Neuronal stem cell (in vitro differentiated cells): ENCODE results near the gene MYO1E.

Experiments used
- DNase-seq: peaks from one replicate; pipeline ENCODE4 v3.0.0-alpha.2; 2013; ENCODE audit warnings: low spot score
- H2AFZ ChIP-seq: one replicate; pipeline ENCODE4 v1.6.1; 2013; ENCODE audit warnings: mild to moderate bottlenecking, low read length, inconsistent platforms
- H2AK5ac ChIP-seq: 2 replicates; pipeline ENCODE4 v1.6.1; 2013; ENCODE audit warnings: low read depth, mild to moderate bottlenecking, inconsistent platforms, low read length, moderate library complexity, mixed read lengths
- H2BK120ac ChIP-seq: 2 replicates; pipeline ENCODE4 v1.6.1; 2013; ENCODE audit warnings: low read depth, mild to moderate bottlenecking, inconsistent platforms, low read length, moderate library complexity, mixed read lengths
- H2BK12ac ChIP-seq: one replicate; pipeline ENCODE4 v1.6.1; 2013; ENCODE audit warnings: low read length, inconsistent platforms
- H2BK15ac ChIP-seq: 2 replicates; pipeline ENCODE4 v1.6.1; 2013; ENCODE audit warnings: mild to moderate bottlenecking, low read length, inconsistent platforms, mixed read lengths
- H2BK5ac ChIP-seq: one replicate; pipeline ENCODE4 v1.6.1; 2013; ENCODE audit warnings: inconsistent platforms, mild to moderate bottlenecking, low read length, moderate library complexity
- H3K14ac ChIP-seq: one replicate; pipeline ENCODE4 v1.6.1; 2013; ENCODE audit warnings: low read length, inconsistent platforms
- H3K18ac ChIP-seq: 2 replicates; pipeline ENCODE4 v1.6.1; 2013; ENCODE audit warnings: low read length, inconsistent platforms
- H3K23ac ChIP-seq: 2 replicates; pipeline ENCODE4 v1.6.1; 2013; ENCODE audit warnings: low read depth, mild to moderate bottlenecking, mixed read lengths, low read length, inconsistent platforms; ENCODE audit not compliant: poor library complexity
- H3K27ac ChIP-seq: replicated peaks from 3 replicates; pipeline ENCODE4 v1.5.1; 2013; ENCODE audit warnings: low read length, inconsistent platforms
- H3K27me3 ChIP-seq, 3 experiments: 2 replicates each; pipeline ENCODE4 v1.6.1; 2013; ENCODE audit warnings: low read length in 3 of 3, mild to moderate bottlenecking in 2 of 3, inconsistent platforms in 1 of 3, low read depth in 1 of 3, mixed read lengths in 1 of 3, moderate library complexity in 1 of 3; ENCODE audit not compliant: control insufficient read depth in 3 of 3, insufficient read depth in 3 of 3
- H3K36me3 ChIP-seq, 2 donors: replicated peaks in 1 of 2; 2 replicates each; pipeline ENCODE4 v1.6.1; 2013; ENCODE audit warnings: low read length in 2 of 2; ENCODE audit not compliant: control insufficient read depth in 2 of 2, insufficient read depth in 2 of 2
- H3K4ac ChIP-seq: 2 replicates; pipeline ENCODE4 v1.6.1; 2013; ENCODE audit warnings: inconsistent platforms, mild to moderate bottlenecking, low read length, moderate library complexity
- H3K4me1 ChIP-seq, 2 donors: 1 replicate in 1 of 2; 2 replicates in 1 of 2; pipeline ENCODE4 v1.6.1; 2013; ENCODE audit warnings: low read length in 2 of 2, low read depth in 1 of 2; ENCODE audit not compliant: control insufficient read depth in 2 of 2, insufficient read depth in 1 of 2
- H3K4me2 ChIP-seq: one replicate; pipeline ENCODE4 v1.6.1; 2013; ENCODE audit warnings: mild to moderate bottlenecking, low read length, inconsistent platforms; ENCODE audit not compliant: insufficient read depth, poor library complexity, severe bottlenecking
- H3K4me3 ChIP-seq, 2 donors: 2 replicates each; pipeline ENCODE4 v1.5.1; 2013; ENCODE audit warnings: low read length in 2 of 2, mild to moderate bottlenecking in 2 of 2, inconsistent platforms in 1 of 2, moderate library complexity in 1 of 2
- H3K79me1 ChIP-seq: one replicate; pipeline ENCODE4 v1.6.1; 2013; ENCODE audit warnings: low read depth, mild to moderate bottlenecking, inconsistent platforms, low read length, moderate library complexity
- H3K9ac ChIP-seq: one replicate; pipeline ENCODE4 v1.6.1; 2013; ENCODE audit warnings: mild to moderate bottlenecking, low read depth, low read length, inconsistent platforms; ENCODE audit not compliant: poor library complexity
- H3K9me3 ChIP-seq, 2 donors: replicated peaks in 1 of 2; 2 replicates each; pipeline versions ENCODE3 to v1.6.1; 2013; ENCODE audit warnings: low read length in 2 of 2, mild to moderate bottlenecking in 2 of 2, inconsistent platforms in 1 of 2, low read depth in 1 of 2, mixed read lengths in 1 of 2, moderate library complexity in 1 of 2; ENCODE audit not compliant: control insufficient read depth in 2 of 2, insufficient read depth in 1 of 2
- H4K8ac ChIP-seq: one replicate; pipeline ENCODE4 v1.6.1; 2013; ENCODE audit warnings: low read depth, mild to moderate bottlenecking, inconsistent platforms, low read length, moderate library complexity
- H4K91ac ChIP-seq: one replicate; pipeline ENCODE4 v1.6.1; 2013; ENCODE audit warnings: low read length, low read depth, mild to moderate bottlenecking, inconsistent platforms; ENCODE audit not compliant: poor library complexity
- WGBS, 2 donors: extraction: QIAGEN DNeasy Blood & Tissue Kit; methylation state at CpG; one replicate each; pipeline ENCODE4 v1.1.7; 2013; ENCODE audit warnings: missing lambda C conversion rate in 2 of 2, mixed read lengths in 1 of 2; ENCODE audit not compliant: insufficient read length in 2 of 2, insufficient replicate concordance in 1 of 2; ENCODE audit errors: extremely low coverage in 2 of 2; 5-methylcytosine and 5-hydroxymethylcytosine counted together

The MYO1E gene

GRCh38 chr15:59330649-59331048, 42.0 kb downstream of the MYO1E start:
- no peak overlapping the region for H3K4me2 ChIP-seq

DNA sequence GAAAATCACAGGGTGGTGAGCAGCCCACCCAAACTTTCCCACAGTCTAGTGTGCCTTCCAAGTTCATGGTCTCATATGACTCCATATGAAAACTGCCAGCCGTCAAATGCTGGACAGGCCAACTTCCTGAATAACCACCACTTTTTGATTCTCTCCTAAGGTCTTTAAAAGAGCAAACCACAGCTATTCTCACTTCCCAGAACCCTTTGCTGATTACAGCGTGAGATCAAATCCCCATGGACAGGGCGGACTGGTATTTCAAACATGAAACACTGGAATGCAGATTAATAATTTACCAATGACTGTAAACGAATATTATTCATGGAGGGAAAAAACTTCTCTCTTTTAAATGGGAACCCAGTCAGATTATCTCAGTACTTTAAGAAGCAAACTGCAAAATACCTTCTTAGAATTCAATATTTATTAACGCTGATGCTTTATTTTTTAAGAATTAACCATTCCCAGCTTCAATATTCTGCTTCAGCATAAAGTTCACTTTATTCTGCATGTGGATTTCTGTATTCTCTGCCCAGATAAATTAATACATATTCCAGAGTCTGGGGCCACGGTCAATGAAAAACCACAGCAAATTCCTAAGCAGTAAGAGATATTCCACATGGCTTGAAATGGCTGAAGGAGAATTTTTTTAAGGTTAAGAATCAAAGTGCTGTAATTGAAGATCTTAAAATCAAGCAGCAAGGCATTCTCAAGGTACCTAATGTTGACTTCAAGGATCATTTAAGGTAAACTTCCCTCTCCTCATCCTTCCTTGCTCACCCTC, 42.9 kb downstream of the MYO1E start:
- DNase-seq, result no peak
- no CpG with 5 or more reads among the region's 6 CpGs for WGBS, 2 donors
- no peak overlapping the region for H3K4me2 ChIP-seq

More at GRCh38 chr15:59330649-59331048, 42.0 kb downstream of the MYO1E start:
- Histone ChIP-seq H3K4me3 (no peak overlapping the region), H3K4me1 (no peaks in the 10 kb centered on the region), H2BK12ac (no peak overlapping the region), H3K4ac (no peak overlapping the region), H3K27me3 (no peaks in the 10 kb centered on the region), H2BK15ac (no peak overlapping the region), H2AFZ (no peak overlapping the region), H2BK5ac (no peak overlapping the region), H4K8ac (no peak overlapping the region), H3K9me3 (no peaks in the 10 kb centered on the region), H4K91ac (no peak overlapping the region), H3K79me1 (no peaks in the 10 kb centered on the region), H2BK120ac (no peak overlapping the region), H3K23ac (no peak overlapping the region), H3K18ac (no peak overlapping the region), H3K27ac (no peak overlapping the region), H3K14ac (no peak overlapping the region), H3K36me3 (no peaks in the 10 kb centered on the region), H3K9ac (no peak overlapping the region), H2AK5ac (no peak overlapping the region)
- WGBS, 2 donors, result no CpG with 5 or more reads among the region's 8 CpGs
- no peak for DNase-seq

DNA sequence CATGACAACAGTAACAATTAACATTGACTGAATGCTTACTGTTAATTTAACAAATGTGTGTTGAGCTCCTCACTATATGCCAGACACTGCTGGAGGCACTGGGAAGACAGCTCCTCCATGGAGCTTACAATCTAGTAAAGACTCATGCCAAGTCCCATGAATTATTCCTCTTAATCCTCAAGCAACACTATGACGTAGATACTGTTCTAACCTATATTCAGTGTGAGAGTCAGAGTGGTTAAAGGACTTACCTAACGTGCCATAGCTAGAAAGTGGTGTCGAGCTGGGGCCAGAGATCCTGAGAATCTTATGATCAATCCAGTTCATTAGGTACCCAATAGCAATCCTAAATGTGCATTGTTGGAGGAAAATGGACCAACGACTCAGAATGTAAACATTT, 43.6 kb downstream of the MYO1E start:
- no peaks in the 10 kb centered on the region for H3K79me1 ChIP-seq
- no peak overlapping the region for H4K91ac ChIP-seq
- H3K14ac ChIP-seq, result no peak overlapping the region
- H2AFZ ChIP-seq, result no peak overlapping the region
- no peak for DNase-seq
- WGBS, 2 donors, result no CpG with 5 or more reads among the region's 4 CpGs
- H3K4me3 ChIP-seq, result no peak overlapping the region
- H3K4me2 ChIP-seq, result no peak overlapping the region
- no peaks in the 10 kb centered on the region for H3K36me3 ChIP-seq
- H4K8ac ChIP-seq, result no peak overlapping the region
- H3K27ac ChIP-seq, result no peak overlapping the region
- H2BK12ac ChIP-seq, result no peak overlapping the region
- H3K9ac ChIP-seq, result no peak overlapping the region
- no peaks in the 10 kb centered on the region for H3K27me3 ChIP-seq
- no peak overlapping the region for H2AK5ac ChIP-seq
- H2BK5ac ChIP-seq, result no peak overlapping the region
- no peaks in the 10 kb centered on the region for H3K4me1 ChIP-seq
- H2BK120ac ChIP-seq, result no peak overlapping the region
- no peak overlapping the region for H2BK15ac ChIP-seq
- H3K18ac ChIP-seq, result no peak overlapping the region
- no peak overlapping the region for H3K23ac ChIP-seq
- H3K9me3 ChIP-seq, result no peaks in the 10 kb centered on the region
- H3K4ac ChIP-seq, result no peak overlapping the region

More for the DNA sequence above, 42.9 kb downstream of the MYO1E start:
- H2BK15ac ChIP-seq, result no peak overlapping the region
- no peak overlapping the region for H3K4me3 ChIP-seq
- no peaks in the 10 kb centered on the region for H3K36me3 ChIP-seq
- H3K14ac ChIP-seq, result no peak overlapping the region
- H4K91ac ChIP-seq, result no peak overlapping the region
- H3K27ac ChIP-seq, result no peak overlapping the region
- H3K4ac ChIP-seq, result no peak overlapping the region
- no peaks in the 10 kb centered on the region for H3K27me3 ChIP-seq
- H3K18ac ChIP-seq, result no peak overlapping the region
- H3K9ac ChIP-seq, result no peak overlapping the region
- H2BK120ac ChIP-seq, result no peak overlapping the region
- H3K4me1 ChIP-seq, result no peaks in the 10 kb centered on the region
- no peak overlapping the region for H2AK5ac ChIP-seq
- no peak overlapping the region for H2AFZ ChIP-seq
- H2BK12ac ChIP-seq, result no peak overlapping the region
- H3K9me3 ChIP-seq, result no peaks in the 10 kb centered on the region
- no peaks in the 10 kb centered on the region for H3K79me1 ChIP-seq
- no peak overlapping the region for H4K8ac ChIP-seq
- no peak overlapping the region for H3K23ac ChIP-seq
- H2BK5ac ChIP-seq, result no peak overlapping the region

DNA sequence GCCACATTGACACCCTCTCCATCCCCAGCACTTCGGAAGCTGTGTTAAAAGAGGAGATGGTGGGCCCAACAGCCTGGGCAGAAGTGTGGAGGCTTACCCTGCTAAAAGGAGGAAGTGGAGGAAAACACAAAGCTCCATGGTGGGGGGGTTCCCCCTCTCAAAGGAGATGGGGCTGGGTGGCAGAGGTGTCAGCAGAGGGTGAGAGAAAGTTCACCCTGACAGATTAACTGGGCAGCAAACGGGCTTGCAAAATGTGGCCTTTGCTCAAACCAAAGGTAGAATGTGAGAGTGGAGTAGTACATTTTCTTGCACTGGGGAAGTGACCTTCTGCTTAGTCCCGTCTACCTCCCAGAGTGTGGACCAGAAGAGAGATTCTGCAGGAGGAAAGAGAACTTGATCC, 44.7 kb downstream of the MYO1E start:
- Histone ChIP-seq H2BK15ac (no peak overlapping the region), H3K79me1 (no peaks in the 10 kb centered on the region), H2BK12ac (no peak overlapping the region), H2BK5ac (no peak overlapping the region), H2AK5ac (no peak overlapping the region), H3K4me2 (no peak overlapping the region), H3K14ac (no peak overlapping the region), H4K8ac (no peak overlapping the region), H3K9me3 (no peaks in the 10 kb centered on the region), H3K4me3 (no peak overlapping the region), H2AFZ (no peak overlapping the region), H2BK120ac (no peak overlapping the region), H3K27me3 (no peaks in the 10 kb centered on the region), H3K18ac (no peak overlapping the region), H3K4ac (no peak overlapping the region), H4K91ac (no peak overlapping the region), H3K27ac (no peak overlapping the region), H3K9ac (no peak overlapping the region), H3K23ac (no peak overlapping the region), H3K4me1 (no peaks in the 10 kb centered on the region), H3K36me3 (no peaks in the 10 kb centered on the region)
- no peak for DNase-seq
- no CpG with 5 or more reads among the region's 3 CpGs for WGBS, 2 donors
